Stimulated activated naive CD4-positive, alpha-beta T cell (primary cell): ENCODE measurements around the gene COL25A1.

Experiments used
- DNase-seq, 6 experiments: peaks; one replicate each; lab custom pipeline; 2025; lab: John Stamatoyannopoulos, UW

COL25A1 gene

DNA sequence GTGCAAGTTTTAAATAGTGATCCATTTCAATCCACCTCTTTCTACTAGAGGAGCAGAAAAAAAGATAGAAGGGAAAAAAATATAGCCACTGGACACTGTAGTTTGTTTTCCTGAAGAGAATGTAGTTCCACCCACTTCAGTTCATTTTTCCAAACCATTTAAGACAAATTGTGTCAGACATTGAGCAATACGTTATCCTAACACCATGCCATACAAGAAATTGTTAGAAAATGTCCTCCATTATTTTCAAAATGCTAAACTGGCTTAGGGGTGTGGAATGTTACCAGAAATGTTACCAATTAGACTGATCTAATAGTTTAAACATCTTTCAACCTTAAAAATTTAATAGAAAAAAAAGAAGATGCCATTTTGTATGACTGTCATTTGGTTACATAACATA lies 491.0 kb downstream of the COL25A1 start:
- DNase-seq = no peak

DNA sequence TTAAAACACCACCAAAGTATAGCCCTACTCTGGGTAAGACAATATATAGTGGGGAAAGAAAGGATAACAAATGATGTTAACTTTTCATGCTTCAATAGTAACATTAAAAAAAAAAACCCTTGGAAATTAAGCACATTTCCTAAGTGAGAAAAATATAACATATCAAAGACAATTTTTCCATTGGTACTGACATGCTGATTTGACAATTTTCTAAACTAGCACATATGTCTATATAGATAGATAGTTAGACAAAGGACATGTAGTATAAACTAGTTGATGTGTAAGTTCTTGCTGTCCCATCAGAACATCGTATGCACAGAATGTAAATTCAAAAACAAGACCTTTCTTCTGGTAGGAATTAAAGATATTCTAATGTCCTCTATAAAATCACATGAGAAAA lies 492.4 kb downstream of the COL25A1 start:
- DNase-seq = no peak

DNA sequence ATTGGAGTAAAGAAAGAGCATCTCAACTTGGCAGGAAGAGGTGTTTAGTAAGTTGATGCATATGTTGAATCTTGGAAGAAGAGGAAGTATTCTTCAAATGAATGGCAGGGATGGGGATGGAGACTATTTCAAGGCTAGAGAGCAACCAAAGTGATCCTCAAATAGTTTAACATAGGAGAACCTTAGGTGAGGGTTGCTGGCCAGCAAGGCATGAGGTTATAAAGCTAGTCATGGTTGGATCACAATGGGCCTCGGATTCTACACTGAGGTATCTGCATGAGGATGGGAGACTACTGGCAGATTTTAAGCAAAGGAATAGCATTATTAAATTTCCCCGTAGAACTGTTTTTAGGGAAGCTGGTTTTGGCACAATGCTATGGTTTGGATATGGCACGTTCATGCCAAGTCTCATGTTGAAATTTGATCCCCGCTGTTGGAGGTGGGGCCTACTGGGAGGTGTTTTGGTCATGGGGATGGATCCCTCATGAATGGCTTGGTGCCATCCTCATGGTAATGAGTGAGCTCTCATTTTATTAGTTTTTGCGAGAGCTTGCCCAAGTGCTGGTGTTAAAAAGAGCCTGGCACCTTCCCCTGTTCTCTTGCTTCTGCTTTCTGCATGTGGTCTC lies 497.7 kb downstream of the COL25A1 start:
- DNase-seq = no peak

DNA sequence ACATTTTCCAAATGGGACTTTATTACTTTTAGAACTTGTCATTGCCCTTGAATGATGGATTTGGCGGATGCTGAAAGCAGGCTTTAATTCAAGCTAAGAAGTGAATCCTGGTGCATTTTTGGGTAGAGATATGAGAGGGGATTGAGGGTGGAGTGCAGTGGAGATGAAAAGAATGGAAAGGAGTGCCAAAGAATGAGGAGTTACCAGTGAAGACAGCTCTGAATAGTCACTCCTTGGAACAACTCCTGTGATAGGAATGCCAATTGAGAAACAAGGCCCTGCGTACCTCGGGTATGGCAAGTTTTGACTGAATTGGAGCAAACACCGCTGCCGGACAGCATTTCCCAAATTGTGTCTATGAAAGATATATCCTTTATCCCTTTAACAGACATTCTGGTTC lies 503.2 kb downstream of the COL25A1 start:
- no peak for DNase-seq

DNA sequence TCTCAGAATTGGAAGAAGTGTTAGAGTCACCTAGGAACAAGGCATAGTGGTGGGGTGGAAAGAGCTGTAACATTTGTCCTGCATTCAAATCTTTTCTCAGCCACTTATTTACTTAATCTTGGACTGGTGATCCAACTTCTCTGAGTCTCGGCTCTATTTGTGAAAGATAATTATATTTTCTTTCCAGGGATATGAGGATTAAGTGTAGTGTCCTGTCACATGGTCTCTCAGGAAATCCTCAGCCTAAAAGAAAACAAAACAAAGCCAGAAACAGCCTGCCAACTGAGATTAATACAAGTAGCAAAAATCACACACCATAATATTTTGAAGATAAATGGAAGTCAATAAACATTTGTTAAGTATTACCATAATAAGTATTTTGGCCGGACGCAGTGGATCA lies 506.3 kb downstream of the COL25A1 start:
- no peak for DNase-seq

DNA sequence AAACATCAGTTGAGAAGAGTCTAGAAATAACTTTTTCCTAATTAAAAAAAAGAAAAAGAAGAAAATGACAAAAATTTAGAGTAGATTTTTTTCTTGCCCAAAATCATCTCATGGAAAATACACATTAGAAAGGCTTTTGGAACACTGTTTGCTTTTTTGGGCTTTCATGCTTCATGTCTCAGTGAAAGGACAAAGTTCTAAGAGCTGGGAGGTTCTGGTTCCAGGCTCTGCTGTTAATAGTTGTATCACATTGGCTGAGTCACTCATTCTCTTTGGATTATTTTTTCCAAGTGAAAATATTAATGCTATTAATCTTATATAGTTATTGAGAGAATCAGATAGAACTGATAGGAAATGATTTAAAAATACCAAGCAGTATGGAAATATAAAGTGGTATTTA lies 506.7 kb downstream of the COL25A1 start:
- DNase-seq = no peak

DNA sequence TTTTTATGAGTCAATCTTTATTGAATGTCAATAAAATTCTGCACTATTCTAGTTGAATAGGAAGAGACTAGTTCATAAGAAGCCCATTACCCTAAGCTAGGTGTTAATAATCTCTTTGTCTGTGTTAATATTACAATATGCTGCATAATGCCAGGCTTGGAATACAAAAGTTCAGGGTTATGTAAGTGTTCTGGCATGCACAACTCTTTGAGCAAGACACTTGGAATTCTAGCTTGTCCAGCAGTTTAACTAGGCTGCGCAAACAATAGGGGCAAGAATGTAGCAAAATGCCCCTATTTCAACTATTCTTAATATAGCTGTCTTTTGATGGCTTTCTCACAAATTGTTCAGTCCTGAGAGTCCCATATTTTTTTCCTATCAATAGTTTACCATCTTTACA lies 508.3 kb downstream of the COL25A1 start:
- DNase-seq = no peak

DNA sequence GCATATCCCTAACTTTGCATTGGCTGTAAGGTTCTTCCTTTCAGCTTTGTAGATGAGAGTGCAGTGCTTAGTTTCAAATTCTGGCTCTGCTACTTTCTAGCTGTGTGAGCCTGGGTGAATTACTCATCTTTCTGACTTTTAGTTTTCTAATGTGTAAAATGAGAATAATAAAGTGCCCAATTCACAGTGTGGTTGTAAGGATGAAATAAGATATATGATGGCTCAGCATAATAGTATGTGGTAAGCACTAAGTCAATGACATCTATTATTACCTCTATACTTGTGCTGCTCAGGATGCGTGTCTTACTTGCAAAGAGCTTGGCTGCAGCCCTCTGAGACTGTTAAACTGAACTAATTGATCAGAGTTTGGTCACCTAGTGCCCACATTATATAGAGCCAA lies 509.0 kb downstream of the COL25A1 start:
- no peak for DNase-seq

DNA sequence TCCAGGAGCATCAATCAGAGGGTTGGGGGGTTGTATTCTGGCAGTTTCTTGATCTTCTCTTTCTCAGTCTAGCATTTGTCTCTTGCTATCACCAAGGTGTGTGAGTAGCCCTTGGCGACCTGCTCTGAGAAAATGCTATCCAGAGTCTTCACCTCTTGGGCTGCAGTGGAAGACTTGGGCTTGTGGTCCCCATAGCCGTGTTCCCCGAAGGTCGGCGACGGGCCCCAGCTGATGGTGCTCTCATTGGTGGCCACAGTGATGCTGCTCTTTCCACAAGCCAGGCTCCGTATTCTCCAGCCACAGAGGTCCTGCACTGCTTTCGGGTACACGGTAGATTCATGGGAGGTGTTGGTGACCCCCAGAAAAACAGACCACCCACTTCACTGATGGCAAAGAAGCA lies 513.7 kb downstream of the COL25A1 start:
- DNase-seq = no peak

DNA sequence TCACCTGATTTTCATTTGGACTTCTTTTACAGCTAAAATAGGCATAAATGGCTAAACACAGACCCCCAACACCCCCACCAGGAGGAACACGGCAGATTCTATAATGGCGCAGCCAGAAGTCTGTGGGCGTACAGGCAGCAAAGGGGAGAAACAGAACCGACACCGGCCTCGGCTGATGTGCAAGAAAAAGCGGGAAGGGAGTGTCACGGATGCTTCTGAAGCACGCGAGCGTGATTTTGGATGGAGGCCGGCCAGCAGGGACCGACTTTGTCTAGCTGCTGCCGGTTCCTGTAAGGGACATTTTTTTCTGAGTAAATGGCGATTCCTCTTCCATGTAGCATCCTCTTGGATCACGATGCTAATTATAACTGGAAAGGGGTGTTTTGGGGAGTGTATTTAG lies 514.7 kb downstream of the COL25A1 start:
- DNase-seq = no peak

DNA sequence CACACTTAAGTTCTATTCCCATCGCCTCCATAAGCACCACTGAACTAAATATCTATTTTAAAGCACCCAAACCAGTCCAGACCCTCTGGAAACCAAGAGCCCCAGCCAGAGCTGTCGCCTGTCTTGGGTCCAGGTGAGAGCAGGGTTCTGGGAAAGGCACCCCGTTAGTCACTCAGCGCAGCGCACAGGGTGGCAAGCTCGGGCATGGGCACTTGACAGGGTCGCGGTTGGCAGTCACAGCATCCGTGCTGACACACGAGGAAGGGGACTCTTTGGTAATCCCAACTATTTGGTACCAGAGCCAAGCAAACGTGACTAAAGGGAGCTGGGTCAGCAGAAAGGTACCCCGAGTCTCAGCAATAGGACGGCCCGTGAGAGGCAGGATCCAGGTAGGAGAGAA lies 515.4 kb downstream of the COL25A1 start:
- no peak for DNase-seq

DNA sequence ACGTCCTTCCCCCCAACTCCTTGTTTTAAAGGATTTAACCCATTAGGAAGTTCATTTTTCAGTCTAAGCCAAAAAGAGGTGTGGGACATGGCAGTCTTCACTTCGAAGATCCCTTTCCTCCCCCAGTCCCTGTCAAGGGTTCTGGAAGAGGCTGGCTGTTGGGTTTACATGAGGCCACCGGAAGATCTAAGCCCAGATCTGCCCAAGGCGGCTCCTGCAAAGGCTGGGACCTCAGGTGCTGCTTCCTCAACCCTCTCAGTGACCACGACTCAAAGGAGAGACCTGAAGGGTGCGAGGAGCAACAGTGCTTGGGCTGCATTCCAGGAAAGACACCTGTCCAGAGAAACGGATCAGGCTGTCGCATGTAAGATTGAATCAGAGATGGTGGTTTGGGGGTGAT lies 516.1 kb downstream of the COL25A1 start:
- DNase-seq = no peak

DNA sequence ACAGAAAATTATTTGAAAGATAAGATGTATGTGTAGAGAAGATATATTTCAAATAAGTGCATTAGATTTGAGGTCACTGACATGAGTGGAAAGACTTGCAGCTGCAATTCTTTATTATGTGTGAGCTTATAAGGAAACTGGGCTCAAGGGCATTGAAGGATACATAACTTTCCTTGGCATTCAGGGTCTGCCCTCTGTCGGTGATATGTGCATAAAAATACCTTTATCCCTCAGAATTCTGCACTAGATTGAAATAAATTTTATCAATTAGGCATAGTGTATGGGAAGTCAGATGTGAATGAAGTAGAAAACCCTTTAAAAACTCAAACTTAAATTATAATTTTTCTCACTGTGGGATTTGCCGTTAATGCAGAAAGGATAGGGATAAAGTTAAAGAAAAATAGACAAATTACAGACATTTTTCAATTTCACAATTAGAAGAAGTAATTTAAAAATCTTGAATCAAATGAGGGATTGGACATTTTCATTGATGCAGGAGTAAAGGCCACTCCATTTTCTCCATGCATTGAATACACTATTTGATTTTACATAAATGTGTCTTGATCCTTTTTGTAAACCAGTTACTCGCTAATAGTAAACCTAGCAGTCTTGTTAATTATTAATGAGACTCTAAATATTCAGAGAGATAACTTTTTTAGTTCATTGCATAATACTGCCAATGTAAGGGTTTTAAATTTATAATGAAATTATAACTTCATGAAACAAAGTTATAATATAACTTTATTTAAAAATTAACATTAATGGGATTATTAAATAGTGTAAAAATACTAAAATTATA lies 518.6 kb downstream of the COL25A1 start:
- no peak for DNase-seq

DNA sequence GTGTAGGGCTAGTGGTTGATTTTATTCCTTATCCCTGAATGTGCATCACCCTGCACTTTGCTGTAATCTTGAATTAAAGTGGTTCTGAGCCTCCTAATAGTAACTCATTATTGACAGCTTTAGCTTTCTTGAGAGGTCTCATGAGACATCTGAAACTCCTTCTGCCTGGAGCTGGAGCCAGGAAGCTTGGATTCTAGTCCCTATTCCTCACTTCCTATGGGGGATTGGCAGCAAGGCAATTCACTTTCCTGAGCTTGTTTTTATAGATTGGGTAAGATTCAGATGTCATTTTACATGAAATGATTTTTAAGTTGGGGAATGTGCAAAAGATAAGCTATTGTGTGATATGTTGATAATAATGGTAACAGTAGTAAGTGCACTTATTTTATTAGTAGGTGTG lies 522.5 kb downstream of the COL25A1 start:
- DNase-seq = no peak

DNA sequence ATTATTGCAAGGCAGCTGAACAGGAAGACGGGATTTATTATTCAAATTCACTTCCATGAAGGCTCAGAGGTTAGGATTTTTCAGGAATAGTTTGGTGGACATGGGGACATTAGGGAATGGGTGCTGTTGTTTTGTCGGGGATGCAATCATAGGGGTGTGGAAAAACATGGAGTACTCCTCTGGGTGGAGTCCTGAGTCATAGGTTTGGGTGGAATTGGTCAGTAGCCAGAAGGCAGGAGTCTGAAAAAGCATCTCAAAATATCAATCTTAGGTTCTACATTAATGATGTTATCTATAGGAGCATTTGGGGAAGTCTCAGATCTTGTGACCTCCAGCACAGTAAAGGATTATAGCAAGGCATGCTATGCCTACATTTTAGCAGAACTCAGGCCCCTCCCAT lies 525.1 kb downstream of the COL25A1 start:
- no peak for DNase-seq

DNA sequence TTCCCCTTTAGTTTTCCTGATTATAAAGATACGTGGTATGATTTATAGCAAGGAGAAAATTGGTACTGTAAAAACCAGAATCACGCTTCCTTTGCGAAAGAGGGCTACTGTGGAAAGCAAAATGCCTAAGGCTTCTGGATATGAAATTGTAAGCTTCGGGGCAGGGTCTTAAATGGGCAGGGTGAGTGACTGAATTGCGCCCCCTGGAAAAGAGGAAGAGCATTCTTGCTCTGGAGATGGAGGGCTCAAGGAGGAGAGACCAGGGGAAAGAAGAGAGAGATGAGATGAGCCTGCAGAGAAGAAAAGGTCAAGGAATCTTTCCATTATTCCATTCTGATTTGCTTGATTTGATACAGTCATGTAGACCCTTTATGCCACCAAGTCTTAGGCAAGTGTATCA lies 526.5 kb downstream of the COL25A1 start:
- no peak for DNase-seq

DNA sequence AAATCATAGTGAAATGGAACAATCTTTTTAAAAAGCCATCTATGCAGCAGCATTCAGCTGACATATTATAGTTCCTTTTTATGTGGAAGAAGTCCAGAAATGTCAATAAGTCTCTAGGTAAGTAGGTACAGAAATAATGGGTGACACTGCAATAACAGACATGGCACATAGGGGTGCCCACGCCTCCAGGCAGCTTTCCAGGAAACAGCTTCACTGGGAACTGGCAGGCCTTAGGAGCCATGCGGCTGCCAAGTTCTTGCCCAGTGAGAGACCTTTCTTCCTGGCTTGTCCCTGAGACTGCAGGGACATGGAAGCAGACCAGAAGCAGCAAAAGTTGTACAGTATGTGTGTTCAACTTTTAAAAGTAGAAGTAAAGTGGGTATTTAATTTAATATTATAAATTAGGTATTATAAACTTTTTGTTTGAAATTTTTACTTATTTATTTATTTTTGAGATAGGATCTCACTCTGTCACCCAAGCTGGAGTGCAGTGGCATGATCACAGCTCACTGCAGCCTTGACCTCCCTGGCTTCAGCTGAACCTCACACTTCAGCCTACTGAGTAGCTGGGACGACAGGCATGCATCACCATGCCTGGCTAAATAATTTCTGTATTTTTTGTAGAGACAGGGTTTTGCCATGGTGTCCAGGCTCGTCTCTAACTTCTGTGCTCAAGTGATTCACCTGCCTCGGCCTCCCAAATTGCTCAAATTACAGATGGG lies 527.5 kb downstream of the COL25A1 start:
- DNase-seq = no peak

DNA sequence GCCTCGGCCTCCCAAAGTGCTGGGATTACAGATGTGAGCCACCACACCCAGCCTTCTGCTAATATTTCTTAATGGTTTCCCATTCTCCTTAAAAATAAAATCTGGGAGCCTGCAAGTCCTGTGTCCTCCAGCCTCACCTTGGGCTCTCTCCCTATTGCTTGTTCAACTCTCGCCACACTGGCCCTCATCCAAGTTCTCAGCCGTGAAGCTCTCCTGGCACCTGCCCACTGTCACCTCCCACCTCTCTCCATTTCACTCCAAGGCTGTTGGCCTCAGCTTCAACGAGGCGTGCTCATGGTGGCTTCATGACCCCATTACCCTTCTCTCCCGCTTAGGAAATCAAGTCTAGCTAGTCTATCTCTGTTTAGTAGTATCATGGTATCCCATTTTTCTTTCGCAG lies 530.1 kb downstream of the COL25A1 start:
- no peak for DNase-seq

DNA sequence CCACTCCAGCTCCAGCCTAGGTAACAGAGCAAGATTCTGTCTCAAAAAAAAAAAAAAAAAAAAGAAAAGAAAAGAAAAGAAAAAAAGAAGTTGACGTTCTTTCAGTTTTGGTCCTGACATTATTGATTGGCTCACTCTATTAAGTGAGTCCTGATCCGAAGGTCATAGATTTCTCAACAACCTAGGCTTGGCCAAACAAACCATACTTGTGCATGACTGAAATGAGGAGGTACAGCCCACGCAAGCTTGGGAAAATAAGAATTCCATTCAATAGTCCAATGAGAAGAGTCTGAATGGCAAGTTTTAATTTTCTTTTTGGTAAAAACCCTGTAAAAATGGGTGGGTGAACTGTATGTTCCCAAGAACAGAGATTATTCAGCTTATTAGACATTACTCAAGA lies 536.4 kb downstream of the COL25A1 start:
- DNase-seq = no peak

DNA sequence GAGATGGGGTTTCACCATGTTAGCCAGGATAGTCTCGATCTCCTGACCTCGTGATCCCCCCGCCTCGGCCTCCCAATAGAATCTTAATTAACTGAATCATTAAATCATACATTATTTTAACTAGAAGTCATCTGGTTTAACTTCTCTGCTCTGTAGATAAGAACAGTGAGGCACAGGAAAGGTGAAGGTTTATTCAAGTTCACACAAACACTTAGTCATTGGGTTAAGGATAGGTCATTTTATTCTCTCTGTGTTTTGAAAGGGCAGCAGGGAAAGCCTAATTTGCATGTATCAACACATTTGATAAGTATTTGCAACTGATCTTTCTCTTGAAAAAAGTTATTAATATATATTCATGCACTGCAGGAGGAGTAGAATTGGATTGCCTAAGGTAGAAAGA lies 538.5 kb downstream of the COL25A1 start:
- DNase-seq = no peak

DNA sequence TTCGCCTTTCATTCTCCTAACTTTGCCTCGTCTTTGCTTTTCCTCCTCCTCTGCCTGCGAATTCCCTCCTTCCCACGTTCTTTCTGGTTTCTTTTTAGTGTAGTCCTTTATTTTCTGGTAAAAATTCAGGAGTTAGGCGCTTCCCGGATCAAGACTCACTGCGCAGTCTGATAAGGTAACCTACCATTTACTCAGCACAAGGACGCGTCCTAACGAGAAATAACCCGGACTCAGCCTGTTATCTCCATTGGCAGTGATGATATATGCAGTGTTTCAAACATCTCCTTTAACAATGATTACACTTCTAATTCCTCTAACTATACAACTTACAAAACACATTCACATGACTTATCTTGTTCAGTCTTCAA lies 539.2 kb downstream of the COL25A1 start:
- DNase-seq = no peak

DNA sequence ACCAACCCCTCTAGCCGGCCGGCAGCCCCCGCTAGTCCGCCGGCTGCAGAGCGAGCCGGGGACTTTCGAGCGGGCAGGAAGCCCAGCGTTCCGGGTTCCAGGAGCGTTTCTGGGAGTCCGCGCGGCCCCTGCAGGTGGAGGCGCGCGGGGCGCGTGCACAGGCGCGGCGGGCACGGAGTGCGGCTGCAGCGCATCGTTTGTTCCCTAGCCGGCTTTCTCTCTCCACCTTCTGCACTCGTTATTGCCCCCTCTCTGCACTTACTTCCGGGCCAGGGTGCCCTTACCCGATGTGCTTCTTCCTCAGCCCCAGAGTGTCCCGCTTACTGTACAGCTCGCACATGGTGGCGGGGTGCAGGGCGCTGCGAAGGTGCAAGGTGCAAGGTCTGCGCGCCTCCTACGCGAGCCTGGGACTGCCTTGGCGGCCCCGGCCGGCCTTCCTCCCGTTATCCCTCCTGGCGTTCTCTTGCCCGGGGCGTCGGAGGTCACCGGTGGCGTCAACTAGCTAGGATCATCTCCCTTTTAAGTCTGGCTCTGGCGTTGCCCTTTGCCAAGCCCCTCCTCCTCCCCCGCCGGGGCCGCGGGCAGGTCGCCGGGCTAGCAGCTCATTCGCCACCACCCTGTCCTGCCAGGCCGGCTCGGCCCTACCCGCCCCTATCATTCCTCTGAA lies 539.8 kb downstream of the COL25A1 start, which contains the start of gene ETNPPL:
Gene ETNPPL, minus strand, starts transcription at position 495 of the 667 bp plus-strand sequence. Its CDS starts 155 bp downstream, at position 340.
- DNase-seq = peak in 3 of 6 experiments; percentile 5 to 37 (median 12)
